ENCODE results near the gene NLGN4Y. TPM values are rescaled to one million over a fixed set of nuclear protein-coding genes. Genes with fewer than 3 reads are reported as not detected.

Gene NLGN4Y
- total RNA-seq, 1 experiment from 2014 or later: not detected

- DNase-seq: no peak
- Mint-ChIP-seq H3K4me3 (no peak overlapping the region), H3K27ac (no peak overlapping the region), H3K9me3 (no peaks in the 10 kb centered on the region), H3K27me3 (ENCODE audit: low read depth) (no peaks in the 10 kb centered on the region), H3K36me3 (ENCODE audit: insufficient read depth in 1 of 3, low read depth in 3 of 3) (no peaks in the 10 kb centered on the region), H3K4me1 (no peaks in the 10 kb centered on the region)
- no peak overlapping the region for H3K23ac ChIP-seq (ENCODE audit: insufficient read length, low read depth, low read length)
- no peaks in the 10 kb centered on the region for H3K27me3 ChIP-seq (ENCODE audit: insufficient read depth, low read length)
- no peaks in the 10 kb centered on the region for H3K23me2 ChIP-seq (ENCODE audit: insufficient read length, low read depth, low read length, poor library complexity, severe bottlenecking)
- no peaks in the 10 kb centered on the region for H3K9me3 ChIP-seq (ENCODE audit: control insufficient read depth, low read depth, low read length)
- H2BK12ac ChIP-seq (ENCODE audit: insufficient read length, low read depth, low read length): no peak overlapping the region
- no peak overlapping the region for H3K4me2 ChIP-seq (ENCODE audit: insufficient read depth, insufficient read length, low read length)
- H2BK20ac ChIP-seq (ENCODE audit: low read depth, low read length, poor library complexity, severe bottlenecking): no peak overlapping the region
- H2BK15ac ChIP-seq (ENCODE audit: low read depth, low read length): no peak overlapping the region
- H3K9ac ChIP-seq (ENCODE audit: extremely low read depth, insufficient read length, low read length): no peak overlapping the region
- no peaks in the 10 kb centered on the region for H3K79me1 ChIP-seq (ENCODE audit: insufficient read depth, low read depth, low read length, poor library complexity, severe bottlenecking)
- no peak overlapping the region for H2AFZ ChIP-seq (ENCODE audit: low read length)
- H3K14ac ChIP-seq (ENCODE audit: insufficient read depth, low read length): no peak overlapping the region
- TF ChIP-seq CTCF (conservative IDR thresholded peaks at IDR 0.05): no peak
- H3K4ac ChIP-seq (ENCODE audit: low read depth, low read length): no peak overlapping the region
- H3K27ac ChIP-seq (ENCODE audit: insufficient read length, low read depth, low read length): no peak overlapping the region
- H2BK120ac ChIP-seq (ENCODE audit: low read depth, low read length, poor library complexity, severe bottlenecking): no peak overlapping the region
- H4K5ac ChIP-seq (ENCODE audit: insufficient read length, low read depth, low read length): no peak overlapping the region
- H3K18ac ChIP-seq (ENCODE audit: insufficient read length, low read depth, low read length): no peak overlapping the region
- H4K91ac ChIP-seq (ENCODE audit: insufficient read length, low read depth, low read length): no peak overlapping the region
- no peaks in the 10 kb centered on the region for H4K20me1 ChIP-seq (ENCODE audit: control insufficient read depth, insufficient read depth, insufficient read length)
- H3K79me2 ChIP-seq (ENCODE audit: insufficient read depth, low read length): no peaks in the 10 kb centered on the region
- no peak overlapping the region for H3T11ph ChIP-seq (ENCODE audit: low read length)
- H3K4me1 ChIP-seq (ENCODE audit: insufficient read depth, low read length): no peaks in the 10 kb centered on the region
- no peak overlapping the region for H2BK5ac ChIP-seq (ENCODE audit: insufficient read length, low read length)
- no peak overlapping the region for H4K8ac ChIP-seq (replicated peaks; ENCODE audit: insufficient read length, low read depth, low read length)
- H2AK5ac ChIP-seq (ENCODE audit: insufficient read length, low read length): no peak overlapping the region
- H3K56ac ChIP-seq (ENCODE audit: insufficient read length, low read depth, low read length): no peak overlapping the region
Measured at GRCh38 chrY:14694543-14694942, 170.2 kb downstream of the NLGN4Y start.

All from H9 (cell line).